Suprapubic skin (tissue), 4 donors: Measurements from ENCODE around the gene ZNF407.

Source experiments
- CTCF ChIP-seq, 2 donors: fragments of 200-600 bp in 1 of 2; fragments of 450-650 bp in 1 of 2; sonication (generic) in 1 of 2; IDR thresholded peaks; one replicate each; pipeline ENCODE4 v1.5.1; 2016 to 2019; ENCODE audit warnings: antibody characterized with exemption in 2 of 2, mild to moderate bottlenecking in 1 of 2, moderate library complexity in 1 of 2
- EP300 ChIP-seq: sonication (generic); formaldehyde crosslinking; IDR thresholded peaks from one replicate; pipeline ENCODE4 v1.6.1; 2017; ENCODE audit warnings: antibody characterized with exemption
- POLR2A ChIP-seq, 2 donors: fragments of 450-650 bp; IDR thresholded peaks; one replicate each; pipeline ENCODE4 v1.6.1; 2017; ENCODE audit warnings: antibody characterized with exemption in 2 of 2, mild to moderate bottlenecking in 2 of 2, moderate library complexity in 2 of 2
- POLR2AphosphoS5 ChIP-seq, 3 donors: sonication (generic); formaldehyde crosslinking; IDR thresholded peaks; one replicate each; pipeline ENCODE4 v1.6.1; 2017; ENCODE audit warnings: antibody characterized with exemption in 3 of 3

- no peak for TF ChIP-seq CTCF (IDR thresholded peaks at IDR 0.05)
- TF ChIP-seq POLR2A (IDR thresholded peaks at IDR 0.05) = no peak
- TF ChIP-seq EP300 = no peak
- no peak for TF ChIP-seq POLR2AphosphoS5 (IDR thresholded peaks at IDR 0.05)
Observed at GRCh38 chr18:75062297-75062886, 464.7 kb downstream of the ZNF407 start.
